HepG2 (cell line): ENCODE results near the gene CDC42EP1. TPM values are rescaled to one million over a fixed set of nuclear protein-coding genes. Genes with fewer than 3 reads are reported as not detected.

Experiments used
- FOXK1 ChIP-seq: sonication (generic); formaldehyde crosslinking; IDR thresholded peaks from 2 replicates; pipeline ENCODE4 v1.4.0; 2020; ENCODE audit warnings: low read depth, missing genetic modification reagents, borderline replicate concordance
- FOXO1 ChIP-seq: sonication (generic); formaldehyde crosslinking; IDR thresholded peaks from 2 replicates; pipeline ENCODE4 v1.4.0; 2020; ENCODE audit warnings: missing genetic modification reagents
- HMG20B ChIP-seq: conservative IDR thresholded peaks from 2 replicates; pipeline ENCODE4 v1.6.1; 2016; ENCODE audit warnings: missing genetic modification reagents, missing compliant biosample characterization
- MBD4 ChIP-seq: IDR thresholded peaks from 2 replicates; pipeline ENCODE4 v1.6.1; 2012; ENCODE audit warnings: low read length, inconsistent platforms, borderline replicate concordance
- NBN ChIP-seq: fragments of 450-650 bp; conservative IDR thresholded peaks from 2 replicates; pipeline ENCODE4 v1.6.1; 2017
- NCOA1 ChIP-seq: sonication (generic); formaldehyde crosslinking; IDR thresholded peaks from 2 replicates; pipeline ENCODE4 v1.9.0; 2021; ENCODE audit warnings: missing genetic modification reagents
- NKX3-1 ChIP-seq: sonication (generic); formaldehyde crosslinking; IDR thresholded peaks from 2 replicates; pipeline ENCODE4 v1.5.0; 2020; ENCODE audit warnings: missing genetic modification reagents
- PHF8 ChIP-seq: sonication (generic); formaldehyde crosslinking; IDR thresholded peaks from 2 replicates; pipeline ENCODE4 v1.5.0; 2020; ENCODE audit warnings: missing genetic modification reagents
- SMARCE1 ChIP-seq: fragments of 450-650 bp; IDR thresholded peaks from 2 replicates; pipeline ENCODE4 v1.6.1; 2017; ENCODE audit warnings: borderline replicate concordance
- ZBED4 ChIP-seq: sonication (generic); formaldehyde crosslinking; IDR thresholded peaks from 2 replicates; pipeline ENCODE4 v1.4.0; 2020; ENCODE audit warnings: missing genetic modification reagents, borderline replicate concordance
- ZNF512B ChIP-seq: sonication (generic); formaldehyde crosslinking; IDR thresholded peaks from 2 replicates; pipeline ENCODE4 v1.5.1; 2020; ENCODE audit warnings: missing genetic modification reagents, mild to moderate bottlenecking, borderline replicate concordance
- ZNF609 ChIP-seq: sonication (generic); formaldehyde crosslinking; IDR thresholded peaks from 2 replicates; pipeline ENCODE4 v1.4.0; 2020; ENCODE audit warnings: mild to moderate bottlenecking, missing genetic modification reagents, borderline replicate concordance
- ZNF619 ChIP-seq: sonication (generic); formaldehyde crosslinking; IDR thresholded peaks from 2 replicates; pipeline ENCODE4 v1.4.0; 2020; ENCODE audit warnings: mild to moderate bottlenecking, missing genetic modification reagents
- polyA plus RNA-seq, 8 experiments: library from polyadenylated mRNA; depleted of rRNA in 3 of 8; stranded (reverse) in 7 of 8; unstranded in 1 of 8; fragments of >200 nt; fragmentation: Illumina TruSeq in 4 of 8; extraction: Trizol in 4 of 8; gene quantifications; 2 replicates each; pipeline versions ENCODE4 v1.2.1 to v1.2.3, GENCODE V29; 2011 to 2016; ENCODE audit warnings: low read depth in 4 of 8, missing spikeins in 1 of 8, mixed read lengths in 1 of 8; ENCODE audit not compliant: insufficient read depth in 1 of 8
- total RNA-seq, 5 experiments: library from RNA; depleted of rRNA; stranded (reverse); fragments of >200 nt; fragmentation: Illumina TruSeq; extraction: Trizol; gene quantifications; 2 replicates each; pipeline ENCODE4 v1.2.3, GENCODE V29; 2016; ENCODE audit warnings: low read depth in 1 of 5
- TF ChIP-seq, protein P1 (sequence below): sonication (generic); formaldehyde crosslinking; IDR thresholded peaks from 2 replicates; pipeline ENCODE4 v1.5.0; 2020; ENCODE audit warnings: missing genetic modification reagents, mild to moderate bottlenecking, borderline replicate concordance
- TF ChIP-seq, protein P2 (sequence below): IDR thresholded peaks from 2 replicates; pipeline ENCODE4 v1.6.1; 2016

CDC42EP1 gene
- total and polyA plus RNA-seq, 2 of the 13 experiments (the other 11 are each of a cell fraction or from before 2014, with no cell fraction given) = 17.1 to 29.5 TPM

DNA sequence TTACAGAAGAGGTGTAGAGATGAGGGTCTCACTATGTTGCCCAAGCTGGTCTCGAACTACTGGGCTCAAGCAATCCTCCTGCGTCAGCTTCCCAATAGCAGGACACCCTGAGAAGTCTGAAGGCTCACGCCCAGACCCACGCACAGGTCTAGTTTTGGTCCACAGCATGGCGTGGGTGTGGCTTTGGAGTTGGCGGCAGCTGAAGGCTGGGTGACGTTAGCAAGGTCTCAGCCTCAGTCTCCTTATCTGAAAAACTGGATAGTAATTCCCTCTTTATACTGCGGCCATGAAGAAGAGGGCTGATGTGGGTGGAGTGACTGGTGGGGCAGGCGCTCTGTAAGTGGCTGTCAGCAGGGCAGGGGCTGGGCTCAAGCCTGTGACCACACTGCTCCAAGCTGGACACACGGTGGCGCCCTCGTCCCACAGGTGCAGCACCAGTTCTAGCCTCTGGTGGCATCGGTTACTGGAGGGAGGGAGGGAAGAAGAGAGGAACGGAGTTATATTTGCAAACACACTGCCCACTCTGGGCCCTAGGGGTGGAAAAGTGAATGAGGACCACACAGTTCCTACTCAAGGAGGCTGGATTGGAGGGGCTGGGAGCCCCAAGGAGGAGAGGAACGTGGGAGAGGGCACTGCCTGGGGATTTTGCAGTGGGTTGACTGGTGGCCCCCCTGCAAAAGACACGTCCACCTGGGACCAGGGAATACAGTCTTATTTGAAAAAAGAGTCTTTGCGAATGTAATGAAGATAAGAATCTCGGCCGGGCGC is 21.5 kb upstream of the CDC42EP1 start (continued):
- TF ChIP-seq ZBED4 (CRISPR knock-in tag) = no peak
- no peak for TF ChIP-seq NCOA1
- TF ChIP-seq, protein P1, sequence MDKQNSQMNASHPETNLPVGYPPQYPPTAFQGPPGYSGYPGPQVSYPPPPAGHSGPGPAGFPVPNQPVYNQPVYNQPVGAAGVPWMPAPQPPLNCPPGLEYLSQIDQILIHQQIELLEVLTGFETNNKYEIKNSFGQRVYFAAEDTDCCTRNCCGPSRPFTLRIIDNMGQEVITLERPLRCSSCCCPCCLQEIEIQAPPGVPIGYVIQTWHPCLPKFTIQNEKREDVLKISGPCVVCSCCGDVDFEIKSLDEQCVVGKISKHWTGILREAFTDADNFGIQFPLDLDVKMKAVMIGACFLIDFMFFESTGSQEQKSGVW = no peak
- TF ChIP-seq FOXK1 (CRISPR knock-in tag) = no peak
- TF ChIP-seq, protein P2, sequence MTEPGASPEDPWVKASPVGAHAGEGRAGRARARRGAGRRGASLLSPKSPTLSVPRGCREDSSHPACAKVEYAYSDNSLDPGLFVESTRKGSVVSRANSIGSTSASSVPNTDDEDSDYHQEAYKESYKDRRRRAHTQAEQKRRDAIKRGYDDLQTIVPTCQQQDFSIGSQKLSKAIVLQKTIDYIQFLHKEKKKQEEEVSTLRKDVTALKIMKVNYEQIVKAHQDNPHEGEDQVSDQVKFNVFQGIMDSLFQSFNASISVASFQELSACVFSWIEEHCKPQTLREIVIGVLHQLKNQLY (CRISPR knock-in tag) = no peak
- TF ChIP-seq ZNF619 (CRISPR knock-in tag) = peak; percentile 89; the same call in 1 of the 2 replicates
- TF ChIP-seq HMG20B (CRISPR knock-in tag) = no peak
- TF ChIP-seq FOXO1 (CRISPR knock-in tag) = no peak
- TF ChIP-seq PHF8 (CRISPR knock-in tag) = no peak
- TF ChIP-seq NBN = no peak
- TF ChIP-seq MBD4 = no peak
- no peak for TF ChIP-seq NKX3-1 (CRISPR knock-in tag)
- no peak for TF ChIP-seq ZNF512B (CRISPR knock-in tag)
- TF ChIP-seq ZNF609 (CRISPR knock-in tag) = peak; percentile 39; the same call in 1 of the 2 replicates
- no peak for TF ChIP-seq SMARCE1
